Tongue (tissue), 2 donors: Measurements from ENCODE around the gene TBC1D17. TPM values are rescaled to one million over a fixed set of nuclear protein-coding genes. Genes with fewer than 3 reads are reported as not detected.

Source experiments
- DNase-seq: peaks from one replicate; pipeline ENCODE4 v3.0.0-alpha.2; 2015
- total RNA-seq: library from RNA; depleted of rRNA; stranded (reverse); fragments of >200 nt; gene quantifications from one replicate; pipeline ENCODE4 v1.2.3, GENCODE V29; 2014

The TBC1D17 gene
- total RNA-seq = 11.9 TPM

DNA sequence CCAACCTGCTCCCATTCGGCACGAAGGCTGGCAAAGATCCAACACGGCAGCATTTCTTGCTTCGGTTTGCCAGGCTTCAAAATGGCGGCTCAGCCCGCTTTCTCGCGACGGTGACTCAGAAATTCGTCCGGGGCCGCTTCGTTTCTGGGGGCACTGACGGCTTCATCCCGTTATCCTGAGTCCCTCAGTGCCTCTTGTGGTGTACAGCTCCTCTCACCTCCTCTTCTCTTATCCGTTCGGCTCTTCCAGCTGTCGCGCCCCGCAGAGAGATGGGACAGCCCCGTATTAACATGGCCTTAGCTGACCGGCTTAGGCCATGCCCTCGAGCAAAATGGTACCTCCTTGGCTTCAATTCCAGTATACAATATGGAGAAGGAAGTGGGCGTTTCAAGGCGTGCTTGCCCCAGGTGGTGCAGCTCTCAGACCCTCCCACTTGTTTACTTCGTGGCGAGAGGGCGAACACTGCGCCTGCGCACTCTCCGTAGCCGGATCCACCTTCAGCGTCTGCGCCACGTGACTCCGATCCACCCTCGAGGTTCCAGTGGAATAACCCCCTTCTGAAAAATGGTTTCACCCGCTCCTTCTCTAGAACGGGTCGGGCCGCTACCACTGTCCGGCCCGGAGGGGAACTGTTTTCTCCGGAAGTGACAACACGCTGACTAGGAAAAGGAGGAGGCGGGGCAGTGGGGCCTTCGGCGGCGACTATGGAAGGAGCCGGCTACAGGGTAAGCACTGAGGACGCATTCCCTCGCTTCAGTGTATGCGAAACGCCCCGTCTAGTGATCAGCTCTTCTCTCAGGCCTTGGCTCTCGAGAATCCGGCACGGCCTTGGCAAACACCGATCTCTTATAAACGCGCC is at the start of gene TBC1D17, which contains the start of gene AKT1S1:
TBC1D17 (plus strand) TSS at position 683 of the 859 bp plus-strand sequence; CDS start at position 705, 22 bp downstream.
AKT1S1 (minus strand) TSS at position 336 of the 859 bp plus-strand sequence. CDS start 4,060 bp downstream, outside the sequence.
- DNase-seq = peak; percentile 100

DNA sequence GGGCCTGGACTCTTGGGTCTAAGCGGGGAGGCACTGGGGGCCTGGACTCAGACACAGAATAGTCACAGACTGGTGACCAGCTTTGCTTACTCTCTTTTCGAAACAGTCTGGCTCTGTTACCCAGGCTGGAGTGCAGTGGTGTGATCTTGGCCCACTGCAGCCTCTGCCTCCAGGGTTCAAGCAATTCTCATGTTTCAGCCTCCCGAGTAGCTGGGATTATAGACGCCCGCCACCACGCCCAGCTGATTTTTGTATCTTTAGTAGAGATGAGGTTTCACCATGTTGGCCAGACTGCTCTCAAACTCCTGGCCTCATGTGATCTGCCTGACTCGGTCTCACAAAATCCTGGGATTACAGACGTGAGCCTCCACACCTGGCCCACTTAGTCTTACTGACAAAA is 48.3 kb upstream of the TBC1D17 start:
- no peak for DNase-seq

DNA sequence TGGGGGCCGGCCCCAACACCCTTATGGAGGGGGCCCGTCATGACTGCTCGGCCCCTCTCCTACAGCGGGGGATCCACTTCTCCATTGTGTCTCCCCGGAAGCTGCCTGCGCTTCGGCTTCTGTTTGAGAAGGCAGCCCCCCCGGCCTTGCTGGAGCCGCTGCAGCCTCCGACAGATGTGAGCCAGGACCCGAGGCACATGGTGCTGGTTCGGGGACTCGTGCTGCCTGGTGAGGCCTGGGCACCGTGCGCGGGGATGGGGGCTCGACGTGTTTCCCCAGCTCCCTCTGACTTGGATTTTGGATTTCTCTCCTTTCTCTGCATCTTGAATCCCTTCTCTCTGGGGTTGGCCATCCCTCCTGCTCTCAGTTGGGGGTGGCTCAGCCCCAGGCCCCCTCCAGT is 47.8 kb upstream of the TBC1D17 start:
- no peak for DNase-seq

DNA sequence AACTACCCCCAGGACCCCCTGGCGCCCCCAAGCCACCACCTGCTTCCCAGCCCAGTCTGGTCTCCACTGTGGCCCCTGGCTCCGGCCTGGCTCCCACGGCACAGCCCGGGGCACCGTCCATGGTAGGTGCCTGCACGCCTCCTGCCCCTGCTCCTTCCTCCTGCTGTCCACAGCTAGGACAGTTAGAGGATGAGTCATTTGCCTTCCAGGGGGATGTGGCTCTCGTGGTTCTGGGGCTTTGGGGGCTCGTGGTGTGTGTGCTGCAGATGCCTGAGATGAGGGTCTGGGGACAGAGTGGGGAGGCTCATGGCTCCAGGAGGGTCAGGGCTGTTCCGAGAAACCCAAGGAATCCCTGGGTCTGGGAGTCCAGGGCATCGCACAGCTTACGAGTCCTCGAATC is 46.7 kb upstream of the TBC1D17 start:
- no peak for DNase-seq

DNA sequence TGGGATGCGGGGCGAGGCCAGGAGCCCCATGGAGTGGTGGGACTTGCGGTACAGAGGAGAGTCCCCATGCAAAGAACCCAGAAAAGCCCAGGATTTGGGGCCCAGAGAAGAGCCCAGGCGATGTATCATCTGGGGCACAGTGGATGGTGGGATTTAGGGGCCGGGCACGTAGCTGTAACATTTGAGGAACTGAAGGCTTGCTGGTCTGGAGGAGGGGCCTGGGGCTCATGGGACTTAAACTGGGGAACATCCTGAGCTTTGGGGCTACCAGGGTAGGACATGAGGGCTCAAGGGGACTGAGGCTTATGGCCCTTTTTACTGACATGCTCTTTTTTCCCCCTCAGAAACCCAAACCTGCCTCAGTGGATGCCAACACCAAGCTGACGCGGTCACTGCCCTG is 45.9 kb upstream of the TBC1D17 start:
- no peak for DNase-seq

DNA sequence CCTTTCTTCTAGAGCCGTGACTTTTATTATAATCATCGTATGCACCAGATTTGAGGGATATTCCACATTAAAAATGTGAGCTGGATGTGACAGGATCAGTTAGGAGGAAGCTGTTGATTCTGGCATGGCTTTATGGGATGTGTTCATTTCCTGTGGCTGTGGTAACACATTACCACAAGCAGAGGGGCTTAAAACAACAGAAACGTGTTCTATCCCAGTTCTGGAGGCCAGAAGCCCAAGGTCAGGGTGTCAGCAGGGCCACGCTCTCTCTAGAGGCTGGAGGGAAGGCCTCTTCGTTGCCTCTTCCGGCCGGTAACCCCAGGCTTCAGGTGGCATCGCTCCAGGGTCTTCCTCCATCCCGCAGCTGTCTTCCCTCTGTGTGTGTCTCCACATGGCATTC is 44.9 kb upstream of the TBC1D17 start:
- no peak for DNase-seq

DNA sequence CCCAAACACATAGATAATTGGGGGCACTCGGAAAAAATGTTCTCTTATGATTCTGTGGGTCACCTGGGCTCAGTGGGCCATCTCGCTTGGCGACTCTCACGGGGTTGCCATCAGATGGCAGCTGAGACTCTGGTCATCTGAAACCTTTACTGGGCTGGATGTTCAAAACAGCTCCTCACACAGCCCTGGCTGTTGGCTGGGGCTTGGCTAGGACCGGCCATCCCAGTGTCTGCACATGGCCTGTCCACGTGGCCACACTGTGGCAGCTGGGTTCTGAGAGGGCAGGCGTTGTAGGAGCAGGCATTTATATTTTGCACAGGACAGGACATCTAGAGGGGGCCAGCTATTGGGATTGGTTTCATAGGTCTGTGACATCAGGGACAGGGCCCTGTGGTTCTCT is 43.9 kb upstream of the TBC1D17 start:
- no peak for DNase-seq

DNA sequence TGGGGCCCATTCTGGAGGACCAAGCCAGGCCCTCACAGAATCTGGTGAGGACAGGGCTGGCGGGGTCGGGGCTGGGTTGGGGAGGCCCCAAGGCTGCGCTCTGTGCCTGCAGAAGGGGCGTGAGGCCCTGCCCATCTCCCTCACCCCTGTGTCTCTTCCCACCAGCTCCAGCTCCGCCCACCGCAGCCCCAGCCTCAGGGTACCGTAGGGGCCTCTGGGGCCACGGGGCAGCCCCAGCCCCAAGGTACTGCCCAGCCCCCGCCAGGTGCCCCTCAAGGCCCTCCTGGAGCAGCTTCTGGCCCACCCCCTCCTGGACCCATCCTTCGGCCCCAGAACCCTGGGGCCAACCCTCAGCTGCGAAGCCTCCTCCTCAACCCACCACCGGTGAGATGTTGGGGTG is 41.9 kb upstream of the TBC1D17 start:
- no peak for DNase-seq

DNA sequence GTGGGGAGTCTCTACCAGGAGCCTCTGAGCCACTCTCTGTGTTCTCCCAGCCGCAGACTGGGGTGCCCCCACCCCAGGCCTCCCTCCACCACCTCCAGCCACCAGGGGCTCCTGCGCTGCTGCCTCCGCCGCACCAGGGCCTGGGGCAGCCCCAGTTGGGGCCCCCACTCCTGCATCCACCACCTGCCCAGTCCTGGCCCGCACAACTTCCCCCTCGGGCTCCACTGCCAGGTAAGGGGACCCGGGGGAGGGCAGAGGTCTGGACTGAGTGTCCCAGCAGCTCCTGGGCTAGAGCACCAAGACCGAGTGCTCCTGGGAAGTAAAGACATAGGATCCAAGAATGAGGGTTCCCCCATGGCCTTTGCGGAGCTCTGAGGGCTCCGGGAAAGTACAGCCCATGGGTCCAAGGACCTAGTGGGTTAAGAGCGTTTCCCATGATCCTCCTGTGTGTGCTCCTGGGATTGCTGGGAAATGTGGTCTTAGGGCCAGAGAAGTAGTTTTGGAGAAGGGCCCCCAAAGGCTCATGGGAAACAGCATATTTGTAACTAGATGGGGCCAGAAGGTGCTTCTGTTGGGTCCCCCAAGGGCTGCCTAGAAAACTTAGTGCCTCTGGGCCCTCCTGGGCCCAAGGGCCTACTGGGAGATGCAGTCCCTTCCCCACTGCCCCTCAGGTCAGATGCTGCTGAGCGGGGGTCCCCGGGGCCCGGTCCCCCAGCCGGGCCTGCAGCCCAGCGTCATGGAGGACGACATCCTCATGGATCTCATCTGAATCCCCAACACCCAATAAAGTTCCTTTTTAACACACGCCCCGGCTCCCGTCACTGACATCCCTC is 41.1 kb upstream of the TBC1D17 start:
- DNase-seq = no peak

DNA sequence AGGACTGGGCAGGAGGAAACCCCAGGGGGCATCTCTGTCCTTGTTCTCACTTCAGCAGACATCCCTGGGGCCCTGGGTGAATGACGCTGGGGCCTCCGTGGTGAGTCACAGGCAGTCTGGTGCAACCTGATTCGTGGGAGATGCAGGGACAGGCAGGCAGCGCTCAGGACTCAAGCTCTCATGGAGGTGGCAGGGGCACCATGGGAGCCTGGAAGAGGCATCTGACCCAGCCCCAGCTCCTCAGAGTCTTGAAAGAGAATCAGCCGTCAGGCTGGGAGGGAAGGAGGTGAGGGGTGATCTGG is 40.5 kb upstream of the TBC1D17 start:
- DNase-seq = no peak

DNA sequence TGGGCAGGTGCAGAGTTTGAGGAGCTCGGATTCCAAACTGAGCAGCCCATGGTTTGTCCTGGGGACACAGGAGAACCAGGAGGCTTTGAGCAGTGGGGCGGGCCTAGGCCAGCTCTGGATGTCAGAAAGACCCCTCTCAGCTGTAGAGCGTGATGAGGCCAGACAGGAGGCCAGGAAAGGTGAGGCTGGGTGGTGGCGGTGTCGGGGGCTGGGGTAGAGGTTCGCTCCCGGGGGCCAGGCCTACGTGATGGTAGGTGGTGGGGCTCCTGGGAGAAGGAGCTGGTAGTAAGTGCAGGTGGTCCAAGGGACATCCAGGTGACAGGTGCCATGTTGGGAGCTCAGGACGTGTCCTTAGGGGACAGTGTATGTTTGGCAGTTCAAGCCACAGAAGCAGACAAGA is 40.1 kb upstream of the TBC1D17 start:
- DNase-seq = no peak

DNA sequence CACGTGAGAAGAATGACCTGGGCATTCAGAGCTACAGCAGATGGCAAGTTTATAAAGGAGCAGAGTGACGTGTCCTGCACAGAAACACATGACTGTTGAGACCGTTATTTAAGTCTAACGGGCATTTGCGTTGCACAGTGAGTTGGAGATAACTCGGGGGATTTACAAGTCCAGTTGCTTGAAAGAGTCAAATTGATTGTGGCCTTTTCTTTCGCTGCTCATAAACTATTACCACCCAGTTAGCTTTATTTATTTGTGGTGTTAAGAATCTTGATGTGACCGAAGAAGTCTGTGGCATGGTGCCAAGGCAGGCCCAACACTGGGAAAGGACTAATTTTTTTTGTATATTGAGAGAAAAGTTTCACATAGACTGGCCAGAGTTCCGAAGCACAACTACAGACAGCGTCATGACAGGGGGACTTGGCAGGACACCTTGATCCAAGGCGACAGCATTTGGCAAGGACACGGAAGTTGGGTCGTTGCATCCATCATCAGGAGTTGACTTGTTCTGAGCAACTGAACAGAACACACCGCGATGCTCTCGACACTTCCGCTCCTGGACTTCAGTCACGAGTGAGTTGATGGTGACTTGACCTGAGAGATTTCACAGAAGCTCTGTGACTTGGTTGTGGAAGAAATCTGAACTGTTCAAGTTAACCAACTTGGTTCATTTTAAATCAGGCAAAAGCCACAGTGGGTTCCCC is 38.5 kb upstream of the TBC1D17 start:
- DNase-seq = no peak

DNA sequence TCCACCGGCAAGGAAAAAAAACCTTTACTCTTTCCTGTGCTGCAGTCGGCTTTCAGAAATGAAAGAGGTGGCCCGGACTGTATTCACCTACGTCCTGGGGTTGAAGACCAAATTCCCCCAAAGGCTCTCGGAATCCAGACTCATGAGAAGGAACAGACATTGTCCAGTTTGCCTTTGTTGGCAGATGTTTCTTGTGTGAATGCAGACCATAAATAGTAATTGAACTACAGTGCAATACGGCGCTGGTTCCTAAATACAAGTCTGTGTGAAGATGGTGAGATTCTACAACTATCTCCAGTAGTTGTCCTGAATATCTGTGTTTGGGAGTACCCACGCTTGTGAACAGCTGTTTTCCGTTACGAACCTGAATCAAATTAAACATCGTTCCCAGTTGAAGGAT is 37.8 kb upstream of the TBC1D17 start:
- DNase-seq = no peak

DNA sequence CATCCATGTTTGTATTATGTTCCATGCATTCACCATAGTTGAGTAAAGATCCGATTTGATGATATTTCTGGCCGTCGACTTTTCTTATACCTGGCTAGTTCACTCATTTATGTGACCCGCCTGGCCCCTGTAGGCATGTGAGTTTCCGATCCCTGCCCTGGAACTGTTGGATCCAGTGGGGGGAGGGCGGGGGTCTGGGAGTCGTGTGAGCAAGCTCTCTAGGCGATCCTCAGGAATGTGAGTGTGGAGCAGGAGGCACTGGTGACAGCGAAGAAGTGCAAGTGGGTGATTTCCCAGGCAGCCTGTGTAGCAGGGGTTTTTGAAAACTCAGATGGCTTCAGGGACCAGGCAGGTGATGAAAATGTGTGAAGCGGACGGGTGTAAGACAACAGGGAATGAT is 37.2 kb upstream of the TBC1D17 start:
- DNase-seq = no peak

DNA sequence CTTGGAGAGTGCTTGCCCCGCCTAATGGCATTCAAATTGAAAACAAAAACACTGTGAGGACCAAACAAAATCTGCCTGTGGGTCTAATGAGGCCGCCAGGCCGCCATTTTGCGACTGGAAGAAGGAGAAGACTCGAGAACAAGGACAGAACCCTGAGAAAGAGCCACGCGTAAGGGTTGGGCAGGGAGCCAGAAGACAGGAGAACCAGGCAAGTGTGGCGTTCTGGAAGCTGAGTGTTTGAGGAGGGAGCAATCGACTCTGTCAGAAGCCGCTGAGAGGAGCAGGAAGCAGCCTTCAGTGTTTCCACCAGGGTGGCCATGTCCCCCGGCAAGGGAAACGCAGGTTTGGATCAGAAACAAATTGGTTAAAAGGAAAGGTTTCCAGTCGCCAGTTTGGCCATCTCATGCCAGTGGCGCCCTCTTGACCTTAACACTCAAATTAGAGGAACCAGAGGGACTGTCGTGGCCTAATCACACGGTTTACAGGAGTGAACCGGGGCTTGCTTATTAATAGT is 36.7 kb upstream of the TBC1D17 start:
- DNase-seq = no peak

DNA sequence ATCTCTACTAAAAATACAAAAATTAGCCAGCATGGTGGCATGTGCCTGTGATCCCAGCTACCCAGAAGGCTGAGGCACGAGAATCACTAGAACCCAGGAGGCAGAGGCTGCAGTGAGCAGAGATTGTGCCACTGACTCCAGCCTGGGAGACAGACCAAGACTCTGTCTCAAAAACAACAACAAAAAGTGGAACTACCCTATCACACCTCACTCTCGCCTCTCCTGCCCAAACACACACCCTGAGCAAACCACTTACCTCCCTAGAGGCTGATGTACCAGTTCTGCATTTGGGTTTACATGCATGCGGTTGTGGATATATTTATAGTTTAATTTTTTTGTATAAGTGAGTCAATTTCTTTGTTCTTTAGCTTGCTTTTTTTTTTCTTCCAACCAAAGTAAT is 34.2 kb upstream of the TBC1D17 start:
- no peak for DNase-seq

DNA sequence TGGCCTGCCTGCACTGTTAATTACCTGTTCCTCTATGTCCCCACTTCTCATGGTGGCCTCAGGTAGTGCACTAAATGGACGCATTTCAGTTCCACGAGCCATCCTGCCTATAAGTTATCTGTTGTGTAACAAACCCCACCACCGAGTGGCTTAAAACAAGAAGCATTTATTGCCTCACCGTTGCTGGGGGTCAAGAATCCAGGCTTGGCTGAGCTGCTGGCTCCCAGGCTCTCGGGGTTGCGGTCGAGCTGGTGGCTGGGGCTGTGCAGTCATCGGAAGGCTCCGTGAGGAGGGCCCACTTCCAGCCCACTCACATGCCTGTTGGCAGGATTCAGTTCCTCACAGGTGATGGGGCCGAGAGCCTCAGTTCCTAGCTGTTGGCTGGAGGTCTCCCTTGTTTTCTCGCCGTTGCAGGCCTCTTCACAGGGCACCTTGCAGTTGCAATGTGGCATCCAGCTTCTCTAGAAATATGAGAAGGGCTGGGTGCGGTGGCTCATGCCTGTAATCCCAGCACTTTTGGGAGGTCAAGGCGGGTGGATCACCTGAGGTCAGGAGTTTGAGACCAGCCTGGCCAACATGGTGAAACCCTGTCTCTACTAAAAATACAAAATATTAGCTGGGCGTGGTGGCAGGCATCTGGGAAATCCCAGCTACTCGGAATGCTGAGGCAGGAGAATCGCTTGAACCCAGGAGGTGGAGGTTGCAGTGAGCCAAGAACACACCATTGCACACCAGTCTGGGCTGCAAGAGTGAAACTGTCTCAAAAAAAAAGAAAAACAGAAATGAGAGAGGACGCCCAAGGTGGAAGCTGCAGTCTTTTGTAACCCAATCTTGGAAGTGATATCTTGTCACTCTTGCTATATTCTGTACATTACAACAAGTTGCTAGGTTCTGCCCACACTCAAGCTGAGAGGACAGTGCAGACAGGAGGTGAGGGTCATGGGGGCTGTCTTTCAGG is 33.1 kb upstream of the TBC1D17 start:
- no peak for DNase-seq

DNA sequence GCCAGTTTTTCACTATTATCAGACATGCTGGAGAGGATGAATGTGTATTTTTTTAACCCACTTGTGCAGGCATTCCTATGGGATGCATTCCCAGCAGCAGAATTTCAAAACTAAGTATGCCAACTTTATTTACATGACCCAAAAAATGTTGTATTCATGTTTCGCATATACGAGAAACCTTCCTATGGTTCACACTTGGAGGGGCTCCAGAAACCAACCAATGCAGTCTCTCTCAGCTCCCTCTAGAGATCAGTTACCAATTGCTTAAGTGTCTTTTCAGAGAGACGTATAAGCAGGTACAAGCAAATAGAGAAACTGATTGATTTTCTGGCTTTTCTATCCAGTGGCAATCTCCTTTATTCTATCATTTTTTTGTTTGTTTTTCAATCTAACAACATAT is 32.1 kb upstream of the TBC1D17 start:
- peak; percentile 12 for DNase-seq

DNA sequence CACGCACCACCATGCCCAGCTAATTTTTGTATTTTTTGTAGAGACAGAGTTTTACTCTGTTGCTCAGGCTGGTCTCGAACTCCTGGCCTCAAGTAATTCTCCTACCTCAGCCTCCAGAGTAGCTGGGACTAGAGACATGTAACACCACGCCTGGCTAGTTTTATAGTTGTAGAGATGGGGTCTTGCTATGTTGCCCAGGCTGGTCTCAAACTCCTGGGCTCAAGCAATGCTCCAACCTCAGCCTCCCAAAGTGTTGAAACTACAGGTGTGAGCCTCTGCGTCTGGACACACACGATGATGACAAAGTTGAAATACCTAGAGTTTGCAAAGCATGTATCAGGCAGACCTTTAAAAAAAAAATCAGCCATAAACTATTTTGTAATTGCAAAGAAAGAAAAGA is 31.1 kb upstream of the TBC1D17 start:
- DNase-seq = no peak

DNA sequence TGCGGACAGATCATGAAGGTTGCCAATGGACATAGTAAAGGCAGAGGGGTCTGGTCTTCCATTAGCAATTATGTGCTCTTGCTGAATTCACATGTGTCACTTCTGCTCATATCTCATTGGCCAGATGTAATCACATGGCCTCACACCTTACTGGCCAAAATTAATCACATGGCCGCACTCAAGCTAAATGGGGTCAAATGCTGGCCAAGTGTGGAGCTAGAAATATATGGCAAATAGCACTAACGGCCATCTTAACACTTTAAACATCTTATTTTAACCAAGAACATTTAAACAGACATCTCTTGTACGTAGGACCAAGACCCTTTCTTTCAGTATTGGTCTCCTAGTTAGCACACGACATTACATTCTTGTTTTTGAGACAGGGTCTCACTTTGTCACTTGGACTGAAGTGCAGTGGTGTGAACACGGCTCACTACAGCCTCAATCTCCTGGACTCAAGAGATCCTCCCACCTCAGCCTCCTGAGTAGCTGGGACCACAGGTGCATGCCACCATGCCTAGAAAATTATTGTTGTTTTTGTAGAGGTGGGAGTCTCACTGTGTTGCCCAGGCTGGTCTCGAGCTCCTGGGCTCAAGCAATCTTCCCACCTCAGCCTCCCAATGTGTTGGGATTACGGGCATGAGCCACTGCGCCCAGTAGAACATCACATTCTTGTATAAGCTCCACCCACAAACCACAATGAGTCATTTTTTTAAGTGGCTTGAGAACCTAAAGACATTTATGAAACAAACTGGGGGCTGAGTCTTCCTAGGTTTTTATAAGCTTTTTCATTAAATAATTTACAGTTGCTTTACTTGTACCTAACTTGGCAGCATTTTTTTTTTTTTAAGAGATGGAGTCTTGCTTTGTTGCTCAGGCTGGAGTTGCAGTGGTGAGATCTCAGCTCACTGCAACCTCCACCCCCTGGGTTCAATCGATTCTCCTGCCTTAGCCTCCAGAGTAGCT is 29.5 kb upstream of the TBC1D17 start:
- DNase-seq = no peak
